ENCODE measurements around the gene CTPS2. TPM values are rescaled to one million over a fixed set of nuclear protein-coding genes. Genes with fewer than 3 reads are reported as not detected.

The CTPS2 gene
- total and polyA plus RNA-seq, 2 donors (not counting 3 experiments of a cell fraction or from before 2014, with no cell fraction given): 7.4 to 15.7 TPM

DNA sequence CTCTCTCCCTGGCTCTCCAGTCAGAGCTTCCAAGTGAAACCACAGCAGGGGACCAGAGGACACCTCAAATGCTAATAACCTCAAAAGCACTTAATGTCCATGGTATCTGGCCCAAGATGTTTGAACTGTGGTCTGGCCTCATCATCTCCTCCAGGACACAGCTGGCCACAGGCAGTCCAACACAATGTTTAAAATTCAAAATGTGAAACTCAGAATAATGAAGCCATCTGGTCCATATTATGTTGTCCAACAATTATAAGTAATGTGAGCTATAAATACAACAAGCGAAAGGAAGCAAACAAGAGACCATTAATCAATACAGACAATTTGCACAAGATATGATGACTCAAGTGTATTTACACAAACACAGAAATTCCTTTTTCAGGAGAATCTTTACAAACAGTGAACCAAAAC, 153.3 kb downstream of the CTPS2 start:
- H3K27ac ChIP-seq (ENCODE audit: insufficient read depth, low read depth, low read length): no peak overlapping the region
- no peak overlapping the region for H3K4me2 ChIP-seq (ENCODE audit: insufficient read depth, low read length)
- no peaks in the 10 kb centered on the region for H3K9me1 ChIP-seq (replicated peaks; ENCODE audit: control insufficient read depth, extremely low read depth, insufficient read depth, low read length)
- dilution Hi-C loops (cut with MboI; ENCODE audit: extremely low pct_ligation_motif_present, low sequenced_read_pairs): no loop called here
- DNase-seq (ENCODE audit: low read depth, low spot score) (no peak), FAIRE-seq (no peak)
- H3K4me3 ChIP-seq (replicated peaks in 1 of 3; ENCODE audit: insufficient read depth in 1 of 3, low read depth in 1 of 3, low read length in 3 of 3): no peak overlapping the region
- H3K4me1 ChIP-seq (ENCODE audit: control insufficient read depth, extremely low read depth, insufficient read depth, low read length): no peaks in the 10 kb centered on the region
- H4K20me1 ChIP-seq (replicated peaks; ENCODE audit: control insufficient read depth, extremely low read depth, insufficient read depth, low read length): no peaks in the 10 kb centered on the region
- H2AFZ ChIP-seq (ENCODE audit: low read depth, low read length): no peak overlapping the region
- TF ChIP-seq EZH2 (IDR thresholded peaks at IDR 0.05; ENCODE audit: borderline replicate concordance, low read depth, low read length, severe bottlenecking): no peak
- TF ChIP-seq MYC (IDR thresholded peaks at IDR 0.05; ENCODE audit: low read depth, low read length): no peak
- no peak for TF ChIP-seq POLR2A (IDR thresholded peaks at IDR 0.05; ENCODE audit: low read depth, low read length)
- TF ChIP-seq FOS (IDR thresholded peaks at IDR 0.05; ENCODE audit: borderline replicate concordance, insufficient read depth, low read length): no peak
- BruUV-seq (replicated peaks): no TSS peak
- H3K9ac ChIP-seq (replicated peaks; ENCODE audit: extremely low read depth, insufficient read depth, low read length): no peak overlapping the region
- H3K27me3 ChIP-seq (ENCODE audit: control insufficient read depth in 2 of 2, insufficient read depth in 2 of 2, low read length in 2 of 2): no peaks in the 10 kb centered on the region
- no peaks in the 10 kb centered on the region for H3K36me3 ChIP-seq (ENCODE audit: control insufficient read depth in 2 of 2, extremely low read depth in 1 of 2, insufficient read depth in 2 of 2, low read length in 2 of 2)
- ChIA-PET CTCF (no interaction called here), POLR2A (no interaction called here)
- no peaks in the 10 kb centered on the region for H3K79me2 ChIP-seq (ENCODE audit: control insufficient read depth, insufficient read depth, low read length)
- H3K9me3 ChIP-seq (replicated peaks; ENCODE audit: control insufficient read depth, insufficient read depth, low read length): no peaks in the 10 kb centered on the region
- intact Hi-C loops (cut with micrococcal nuclease): no loop called here

DNA sequence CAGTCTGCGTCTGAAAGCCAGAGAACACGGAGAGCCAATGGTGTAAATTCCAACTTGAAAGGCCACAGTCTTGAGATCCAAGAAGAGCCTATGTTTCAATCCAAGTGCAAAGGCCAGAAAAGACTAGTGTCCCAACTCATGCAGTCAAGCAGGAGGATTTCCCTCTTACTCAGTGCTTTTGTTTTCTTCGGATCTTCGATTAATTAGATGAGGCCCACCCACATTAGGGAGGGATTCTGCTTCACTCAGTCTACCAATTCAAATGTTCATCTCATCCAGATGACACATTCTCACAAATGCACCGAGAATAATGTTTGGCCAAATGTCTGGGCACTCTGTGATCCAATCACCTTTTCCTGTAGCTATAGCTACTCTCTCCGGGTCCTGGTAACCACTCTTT, 154.0 kb downstream of the CTPS2 start:
- no peaks in the 10 kb centered on the region for H3K36me3 ChIP-seq (ENCODE audit: control insufficient read depth in 2 of 2, extremely low read depth in 1 of 2, insufficient read depth in 2 of 2, low read length in 2 of 2)
- dilution Hi-C loops (cut with MboI; ENCODE audit: extremely low pct_ligation_motif_present, low sequenced_read_pairs) (no loop called here), intact Hi-C loops (cut with micrococcal nuclease) (no loop called here)
- no peaks in the 10 kb centered on the region for H3K27me3 ChIP-seq (ENCODE audit: control insufficient read depth in 2 of 2, insufficient read depth in 2 of 2, low read length in 2 of 2)
- H4K20me1 ChIP-seq (replicated peaks; ENCODE audit: control insufficient read depth, extremely low read depth, insufficient read depth, low read length): no peaks in the 10 kb centered on the region
- ChIA-PET POLR2A (no interaction called here), CTCF (no interaction called here)
- H3K9ac ChIP-seq (replicated peaks; ENCODE audit: extremely low read depth, insufficient read depth, low read length): no peak overlapping the region
- no peaks in the 10 kb centered on the region for H3K79me2 ChIP-seq (ENCODE audit: control insufficient read depth, insufficient read depth, low read length)
- no peaks in the 10 kb centered on the region for H3K4me1 ChIP-seq (ENCODE audit: control insufficient read depth, extremely low read depth, insufficient read depth, low read length)
- H2AFZ ChIP-seq (ENCODE audit: low read depth, low read length): no peak overlapping the region
- H3K9me3 ChIP-seq (replicated peaks; ENCODE audit: control insufficient read depth, insufficient read depth, low read length): no peaks in the 10 kb centered on the region
- DNase-seq (ENCODE audit: low read depth, low spot score) (no peak), FAIRE-seq (no peak)
- H3K4me2 ChIP-seq (ENCODE audit: insufficient read depth, low read length): no peak overlapping the region
- BruUV-seq (replicated peaks): no TSS peak
- H3K27ac ChIP-seq (ENCODE audit: insufficient read depth, low read depth, low read length): no peak overlapping the region
- no peaks in the 10 kb centered on the region for H3K9me1 ChIP-seq (replicated peaks; ENCODE audit: control insufficient read depth, extremely low read depth, insufficient read depth, low read length)
- no peak overlapping the region for H3K4me3 ChIP-seq (replicated peaks in 1 of 3; ENCODE audit: insufficient read depth in 1 of 3, low read depth in 1 of 3, low read length in 3 of 3)
- TF ChIP-seq POLR2A (IDR thresholded peaks at IDR 0.05; ENCODE audit: low read depth, low read length) (no peak), FOS (IDR thresholded peaks at IDR 0.05; ENCODE audit: borderline replicate concordance, insufficient read depth, low read length) (no peak), POLR2AphosphoS5 (IDR thresholded peaks at IDR 0.05; ENCODE audit: insufficient read depth, low read depth, low read length) (no peak), MYC (IDR thresholded peaks at IDR 0.05; ENCODE audit: low read depth, low read length) (no peak), EZH2 (IDR thresholded peaks at IDR 0.05; ENCODE audit: borderline replicate concordance, low read depth, low read length, severe bottlenecking) (no peak), JUN (IDR thresholded peaks at IDR 0.05; ENCODE audit: borderline replicate concordance, insufficient read depth, insufficient read length, low read depth) (no peak), GATA2 (IDR thresholded peaks at IDR 0.05; ENCODE audit: insufficient read depth, insufficient read length, low read depth, low read length) (no peak)
- TF ChIP-seq, protein P1, sequence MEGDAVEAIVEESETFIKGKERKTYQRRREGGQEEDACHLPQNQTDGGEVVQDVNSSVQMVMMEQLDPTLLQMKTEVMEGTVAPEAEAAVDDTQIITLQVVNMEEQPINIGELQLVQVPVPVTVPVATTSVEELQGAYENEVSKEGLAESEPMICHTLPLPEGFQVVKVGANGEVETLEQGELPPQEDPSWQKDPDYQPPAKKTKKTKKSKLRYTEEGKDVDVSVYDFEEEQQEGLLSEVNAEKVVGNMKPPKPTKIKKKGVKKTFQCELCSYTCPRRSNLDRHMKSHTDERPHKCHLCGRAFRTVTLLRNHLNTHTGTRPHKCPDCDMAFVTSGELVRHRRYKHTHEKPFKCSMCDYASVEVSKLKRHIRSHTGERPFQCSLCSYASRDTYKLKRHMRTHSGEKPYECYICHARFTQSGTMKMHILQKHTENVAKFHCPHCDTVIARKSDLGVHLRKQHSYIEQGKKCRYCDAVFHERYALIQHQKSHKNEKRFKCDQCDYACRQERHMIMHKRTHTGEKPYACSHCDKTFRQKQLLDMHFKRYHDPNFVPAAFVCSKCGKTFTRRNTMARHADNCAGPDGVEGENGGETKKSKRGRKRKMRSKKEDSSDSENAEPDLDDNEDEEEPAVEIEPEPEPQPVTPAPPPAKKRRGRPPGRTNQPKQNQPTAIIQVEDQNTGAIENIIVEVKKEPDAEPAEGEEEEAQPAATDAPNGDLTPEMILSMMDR (IDR thresholded peaks at IDR 0.05; ENCODE audit: extremely low read depth in 1 of 2, insufficient read depth in 1 of 2, low read depth in 1 of 2, low read length in 2 of 2): no peak
- TF ChIP-seq, protein P2, sequence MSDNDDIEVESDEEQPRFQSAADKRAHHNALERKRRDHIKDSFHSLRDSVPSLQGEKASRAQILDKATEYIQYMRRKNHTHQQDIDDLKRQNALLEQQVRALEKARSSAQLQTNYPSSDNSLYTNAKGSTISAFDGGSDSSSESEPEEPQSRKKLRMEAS (IDR thresholded peaks at IDR 0.05; ENCODE audit: insufficient read depth, insufficient read length): no peak

Data from endothelial cell of umbilical vein (primary cell).